Measurements from ENCODE around the gene TMEM182. TPM values are rescaled to one million over a fixed set of nuclear protein-coding genes. Genes with fewer than 3 reads are reported as not detected.

TMEM182 gene
- total RNA-seq, 4 donors from 2014 or later = 6.1 to 15.2 (median 8.0) TPM

GRCh38 chr2:102749938-102750337, 11.9 kb upstream of the TMEM182 start:
- Histone ChIP-seq H3K4me3 (no peak overlapping the region), H3K27me3 (no peaks in the 10 kb centered on the region), H3K9me3 (no peaks in the 10 kb centered on the region), H3K27ac (no peak overlapping the region), H3K4me1 (peaks cover 4% of the 10 kb centered on the region in 2 donors), H3K36me3 (no peaks in the 10 kb centered on the region)
- no peak for TF ChIP-seq CTCF (IDR thresholded peaks at IDR 0.05 in 4 of 5, conservative IDR thresholded peaks at IDR 0.05 in 1 of 5)
- no peak for TF ChIP-seq POLR2A (IDR thresholded peaks at IDR 0.05)
- in situ Hi-C loops (cut with MboI; ENCODE audit: low sequenced_read_pairs in 4 of 4) = loop anchor here in 3 of 4 donors (5.0 to 10.0 kb wide), 3 partner anchors 52 to 65 kb away; no protein-coding TSS in a partner anchor
- intact Hi-C loops (cut with DNase I; ENCODE audit: low total_unique reads) = no loop called here
- no peak for ATAC-seq
- DNase-seq = no peak

- peaks cover 16 to 19% of the 10 kb centered on the region in 2 donors for H3K4me1 ChIP-seq
- peak in 1 of 2 donors; percentile 44 for DNase-seq
- TF ChIP-seq CTCF (IDR thresholded peaks at IDR 0.05 in 4 of 5, conservative IDR thresholded peaks at IDR 0.05 in 1 of 5) = peak; percentile 76 to 85 (median 82)
- no peak for TF ChIP-seq POLR2A (IDR thresholded peaks at IDR 0.05)
- H3K27me3 ChIP-seq = no peaks in the 10 kb centered on the region
- intact Hi-C loops (cut with DNase I; ENCODE audit: low total_unique reads) = loop anchor here (1.0 kb wide), 1 partner anchor 53 kb away; no protein-coding TSS in a partner anchor
- no peaks in the 10 kb centered on the region for H3K36me3 ChIP-seq
- peak; percentile 51 to 69 for ATAC-seq
- H3K27ac ChIP-seq = no peak overlapping the region
- in situ Hi-C loops (cut with MboI; ENCODE audit: low sequenced_read_pairs in 4 of 4) = loop anchor here in 3 of 4 donors (5.0 to 10.0 kb wide), 3 partner anchors 49 to 61 kb away; no protein-coding TSS in a partner anchor
- no peaks in the 10 kb centered on the region for H3K9me3 ChIP-seq
- no peak overlapping the region for H3K4me3 ChIP-seq
These were observed 8.2 kb upstream of the TMEM182 start for GRCh38 chr2:102753563-102754159.

GRCh38 chr2:102754456-102755145, 7.2 kb upstream of the TMEM182 start:
- intact Hi-C loops (cut with DNase I; ENCODE audit: low total_unique reads) (no loop called here), in situ Hi-C loops (cut with MboI; ENCODE audit: low sequenced_read_pairs in 4 of 4) (loop anchor here (5.0 to 10.0 kb wide), 3 partner anchors 48 to 60 kb away; no protein-coding TSS in a partner anchor)
- DNase-seq = no peak
- ATAC-seq = no peak
- Histone ChIP-seq H3K4me3 (no peak overlapping the region), H3K9me3 (no peaks in the 10 kb centered on the region), H3K4me1 (peaks cover 24 to 26% of the 10 kb centered on the region in 2 donors), H3K27me3 (no peaks in the 10 kb centered on the region), H3K36me3 (no peaks in the 10 kb centered on the region), H3K27ac (peak overlapping the region; percentile 64 to 70 (median 66))
- TF ChIP-seq POLR2A (IDR thresholded peaks at IDR 0.05) (no peak), CTCF (IDR thresholded peaks at IDR 0.05 in 4 of 5, conservative IDR thresholded peaks at IDR 0.05 in 1 of 5) (no peak)

GRCh38 chr2:102755284-102755683, 6.5 kb upstream of the TMEM182 start:
- in situ Hi-C loops (cut with MboI; ENCODE audit: low sequenced_read_pairs in 4 of 4) (loop anchor here in 3 of 4 donors (5.0 to 10.0 kb wide), 3 partner anchors 47 to 60 kb away; no protein-coding TSS in a partner anchor), intact Hi-C loops (cut with DNase I; ENCODE audit: low total_unique reads) (no loop called here)
- no peaks in the 10 kb centered on the region for H3K27me3 ChIP-seq
- H3K4me1 ChIP-seq = peaks cover 26 to 30% of the 10 kb centered on the region in 2 donors
- no peaks in the 10 kb centered on the region for H3K36me3 ChIP-seq
- no peaks in the 10 kb centered on the region for H3K9me3 ChIP-seq
- DNase-seq (peak in 1 of 2 donors; percentile 43), ATAC-seq (peak; percentile 93 to 99)
- H3K27ac ChIP-seq = peak overlapping the region; percentile 64 to 70 (median 66)
- TF ChIP-seq CTCF (IDR thresholded peaks at IDR 0.05 in 4 of 5, conservative IDR thresholded peaks at IDR 0.05 in 1 of 5) (no peak), POLR2A (IDR thresholded peaks at IDR 0.05) (no peak)
- no peak overlapping the region for H3K4me3 ChIP-seq

Measured in gastrocnemius medialis (tissue), 4 donors.